Loucy (cell line): ENCODE data around the gene SPTY2D1.
"Not testable (repeated sequence)": the region's sequence is repeated elsewhere in the genome, so short reads cannot be mapped to it uniquely, and the experiment has no call there.

Experiments
- H2AFZ ChIP-seq: fragments of 200-600 bp; sonication (generic); 2 replicates; pipeline ENCODE4 v1.6.0; 2016; ENCODE audit warnings: antibody characterized with exemption, mild to moderate bottlenecking, low read length, moderate library complexity
- H3F3A ChIP-seq: fragments of 200-600 bp; 2 replicates; pipeline ENCODE4 v1.6.0; 2016; ENCODE audit warnings: antibody characterized with exemption, low read depth, mild to moderate bottlenecking
- H3K27me3 ChIP-seq: fragments of 200-600 bp; sonication (generic); 2 replicates; pipeline ENCODE4 v1.6.1; 2014; ENCODE audit warnings: low read length, mild to moderate bottlenecking; ENCODE audit not compliant: insufficient read depth, poor library complexity, severe bottlenecking
- H3K36me3 ChIP-seq: fragments of 200-600 bp; sonication (generic); 2 replicates; pipeline ENCODE4 v1.6.1; 2016; ENCODE audit warnings: low read length; ENCODE audit not compliant: insufficient read depth
- H3K4me1 ChIP-seq: fragments of 200-600 bp; sonication (generic); 2 replicates; pipeline ENCODE4 v1.5.1; 2014; ENCODE audit warnings: low read length, mild to moderate bottlenecking; ENCODE audit not compliant: insufficient read depth, poor library complexity, severe bottlenecking
- H3K4me2 ChIP-seq: fragments of 200-600 bp; sonication (generic); 2 replicates; pipeline ENCODE4 v1.6.0; 2014; ENCODE audit warnings: antibody characterized with exemption, low read length, low read depth, mild to moderate bottlenecking; ENCODE audit not compliant: poor library complexity, severe bottlenecking
- H3K4me3 ChIP-seq: fragments of 200-600 bp; sonication (generic); 2 replicates; pipeline ENCODE4 v1.5.1; 2014; ENCODE audit warnings: low read length, mild to moderate bottlenecking, mixed read lengths; ENCODE audit not compliant: poor library complexity, severe bottlenecking
- H3K79me2 ChIP-seq: fragments of 200-600 bp; sonication (generic); 2 replicates; pipeline ENCODE4 v1.6.1; 2014; ENCODE audit warnings: low read length; ENCODE audit not compliant: insufficient read depth
- H3K9ac ChIP-seq: fragments of 200-600 bp; sonication (generic); 2 replicates; pipeline ENCODE4 v1.6.0; 2014; ENCODE audit warnings: mild to moderate bottlenecking, low read depth, low read length, moderate library complexity; ENCODE audit not compliant: poor library complexity, severe bottlenecking
- H3K9me2 ChIP-seq: fragments of 200-600 bp; sonication (generic); replicated peaks from 2 replicates; pipeline ENCODE4 v1.6.1; 2016; ENCODE audit warnings: low read depth, low read length, mixed read lengths
- H3K9me3 ChIP-seq: fragments of 200-600 bp; sonication (generic); 2 replicates; pipeline ENCODE4 v1.6.1; 2014; ENCODE audit warnings: mild to moderate bottlenecking, antibody characterized with exemption, low read length, low read depth; ENCODE audit not compliant: insufficient read depth
- H4K20me1 ChIP-seq: fragments of 200-600 bp; sonication (generic); 2 replicates; pipeline ENCODE4 v1.6.0; 2014; ENCODE audit warnings: antibody characterized with exemption, low read length, mild to moderate bottlenecking; ENCODE audit not compliant: insufficient read depth, poor library complexity, severe bottlenecking
- EZH2phosphoT487 ChIP-seq: fragments of 200-600 bp; IDR thresholded peaks from 2 replicates; pipeline ENCODE4 v1.6.1; 2018; ENCODE audit warnings: antibody characterized with exemption, mild to moderate bottlenecking, moderate library complexity, borderline replicate concordance
- TF ChIP-seq, protein P1 (sequence below): fragments of 200-600 bp; sonication (generic); conservative IDR thresholded peaks from 2 replicates; pipeline ENCODE4 v1.5.1; 2014; ENCODE audit warnings: mild to moderate bottlenecking, antibody characterized with exemption, low read length

Gene SPTY2D1

DNA sequence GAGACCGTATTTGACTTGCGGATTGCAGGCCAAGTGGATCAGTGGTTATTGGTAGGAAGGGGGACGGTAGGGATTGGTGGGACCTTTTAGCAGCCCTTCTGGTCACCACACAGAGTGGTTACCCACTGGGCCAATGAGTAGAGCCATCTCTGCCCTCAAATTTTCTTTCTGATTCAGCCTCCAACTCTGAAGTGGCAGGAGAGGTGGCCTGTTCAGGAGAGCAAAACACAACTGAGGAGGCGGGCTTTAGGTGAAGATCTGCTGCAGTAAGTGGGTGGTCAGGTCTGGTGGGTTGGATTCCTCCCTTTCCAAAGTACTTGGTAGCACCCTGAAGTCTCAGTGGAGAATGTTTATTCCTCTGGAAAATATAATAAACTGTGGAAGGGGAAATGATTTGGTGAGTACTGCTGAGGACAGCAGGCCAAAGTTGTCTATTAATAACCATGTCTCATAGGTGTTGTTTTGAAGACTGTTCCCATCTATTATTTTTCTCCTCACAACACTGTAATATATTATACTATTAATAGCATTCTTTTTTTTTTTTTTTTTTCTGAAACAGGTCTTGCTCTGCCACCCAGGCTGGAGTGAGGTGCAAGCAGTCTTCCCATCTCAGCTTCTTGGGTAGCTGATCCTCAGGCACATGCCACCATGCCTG is 33.1 kb downstream of the SPTY2D1 start:
- H4K20me1 ChIP-seq: no peaks in the 10 kb centered on the region
- H3K9me2 ChIP-seq: no peaks in the 10 kb centered on the region
- H3K4me2 ChIP-seq: no peak overlapping the region
- no peak overlapping the region for H3K9ac ChIP-seq
- H2AFZ ChIP-seq: no peak overlapping the region
- H3K79me2 ChIP-seq: no peaks in the 10 kb centered on the region
- no peaks in the 10 kb centered on the region for H3K27me3 ChIP-seq
- TF ChIP-seq, protein P1, sequence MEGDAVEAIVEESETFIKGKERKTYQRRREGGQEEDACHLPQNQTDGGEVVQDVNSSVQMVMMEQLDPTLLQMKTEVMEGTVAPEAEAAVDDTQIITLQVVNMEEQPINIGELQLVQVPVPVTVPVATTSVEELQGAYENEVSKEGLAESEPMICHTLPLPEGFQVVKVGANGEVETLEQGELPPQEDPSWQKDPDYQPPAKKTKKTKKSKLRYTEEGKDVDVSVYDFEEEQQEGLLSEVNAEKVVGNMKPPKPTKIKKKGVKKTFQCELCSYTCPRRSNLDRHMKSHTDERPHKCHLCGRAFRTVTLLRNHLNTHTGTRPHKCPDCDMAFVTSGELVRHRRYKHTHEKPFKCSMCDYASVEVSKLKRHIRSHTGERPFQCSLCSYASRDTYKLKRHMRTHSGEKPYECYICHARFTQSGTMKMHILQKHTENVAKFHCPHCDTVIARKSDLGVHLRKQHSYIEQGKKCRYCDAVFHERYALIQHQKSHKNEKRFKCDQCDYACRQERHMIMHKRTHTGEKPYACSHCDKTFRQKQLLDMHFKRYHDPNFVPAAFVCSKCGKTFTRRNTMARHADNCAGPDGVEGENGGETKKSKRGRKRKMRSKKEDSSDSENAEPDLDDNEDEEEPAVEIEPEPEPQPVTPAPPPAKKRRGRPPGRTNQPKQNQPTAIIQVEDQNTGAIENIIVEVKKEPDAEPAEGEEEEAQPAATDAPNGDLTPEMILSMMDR: no peak
- TF ChIP-seq EZH2phosphoT487: no peak
- no peaks in the 10 kb centered on the region for H3K9me3 ChIP-seq
- no peaks in the 10 kb centered on the region for H3K36me3 ChIP-seq
- H3K4me3 ChIP-seq: no peak overlapping the region
- no peaks in the 10 kb centered on the region for H3K4me1 ChIP-seq
- no peaks in the 10 kb centered on the region for H3F3A ChIP-seq

DNA sequence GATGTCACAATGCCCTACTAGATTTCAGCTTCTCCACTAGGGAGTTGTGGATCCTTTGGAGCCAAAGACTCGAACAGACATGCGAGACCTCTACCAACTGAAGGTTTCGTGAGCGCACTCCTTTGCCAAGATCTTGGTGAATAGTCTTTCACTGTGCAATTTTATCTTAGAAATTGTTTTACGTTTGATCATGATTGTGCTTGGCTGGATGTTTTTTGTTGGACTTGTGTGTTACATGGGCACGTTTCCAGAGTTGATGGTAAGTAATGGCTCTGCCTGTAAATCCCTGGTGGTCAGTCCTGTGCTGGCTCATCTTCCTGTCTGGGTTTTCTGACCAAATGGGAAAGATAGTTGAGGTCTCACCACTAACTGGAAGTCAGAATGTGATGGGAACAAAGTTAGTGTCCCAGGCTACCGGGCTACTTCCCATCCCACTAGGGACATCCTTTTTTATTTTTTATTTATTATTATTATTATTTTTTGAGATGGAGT is 34.4 kb downstream of the SPTY2D1 start, which contains the start of gene MISFA:
TSS of gene MISFA (plus strand) at position 51 of the 492 bp plus-strand sequence. CDS start at position 191, 140 bp downstream.
- no peak within 1 kb of the TSS for H3K4me3 ChIP-seq
- H3K27me3 ChIP-seq: no peaks in the 10 kb centered on the region
- H3F3A ChIP-seq: no peaks in the 10 kb centered on the region
- H3K4me1 ChIP-seq: no peaks in the 10 kb centered on the region
- no peaks in the 10 kb centered on the region for H3K9me2 ChIP-seq
- H3K79me2 ChIP-seq: no peaks in the 10 kb centered on the region
- no peaks in the 10 kb centered on the region for H4K20me1 ChIP-seq
- H2AFZ ChIP-seq: no peak within 1 kb of the TSS
- no peak within 1 kb of the TSS for H3K9ac ChIP-seq
- no peaks in the 10 kb centered on the region for H3K9me3 ChIP-seq
- no peak for TF ChIP-seq EZH2phosphoT487
- TF ChIP-seq, protein P1: no peak
- no peak within 1 kb of the TSS for H3K4me2 ChIP-seq
- H3K36me3 ChIP-seq: no peaks in the 10 kb centered on the region

DNA sequence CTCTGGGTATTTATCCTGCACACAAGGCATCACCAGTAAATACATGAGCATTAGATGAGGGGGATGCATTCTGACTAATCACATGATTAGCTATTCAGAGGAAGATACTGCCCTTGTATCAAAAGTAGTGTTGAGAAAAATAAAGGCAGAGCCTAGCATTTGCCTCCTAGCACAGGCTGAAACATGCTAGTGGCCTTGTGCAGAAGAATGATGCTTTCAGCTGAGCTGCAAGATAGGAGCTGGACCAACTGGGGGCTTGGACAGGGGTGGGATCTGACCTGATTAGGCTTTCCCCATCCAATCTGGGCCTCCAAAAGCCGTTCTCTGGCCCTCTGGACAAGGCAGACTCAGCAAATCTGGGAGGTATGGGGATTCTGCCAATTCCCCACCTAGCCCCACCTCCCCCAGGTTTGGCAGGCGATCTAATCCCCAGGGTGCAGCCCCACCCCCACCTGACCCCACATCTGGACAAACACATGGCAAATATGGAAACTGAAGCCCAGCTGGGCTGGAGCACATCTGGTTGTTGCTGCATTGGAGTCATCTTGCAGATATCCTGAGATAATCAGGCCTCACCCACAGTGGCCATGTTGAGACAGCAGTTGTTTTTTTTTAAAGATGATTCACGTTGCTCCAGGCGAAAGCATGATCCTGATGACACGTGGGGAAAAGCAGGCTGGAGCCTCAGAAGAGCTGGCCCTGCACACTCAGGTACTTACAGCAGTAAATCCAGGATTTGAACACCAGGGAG is 39.0 kb downstream of the SPTY2D1 start:
- H3F3A ChIP-seq: 0 out of 2 replicates have a peak, but pooled peaks cover 4% of the 10 kb centered on the region
- H2AFZ ChIP-seq: no peak overlapping the region
- no peaks in the 10 kb centered on the region for H4K20me1 ChIP-seq
- no peaks in the 10 kb centered on the region for H3K9me3 ChIP-seq
- no peaks in the 10 kb centered on the region for H3K79me2 ChIP-seq
- TF ChIP-seq, protein P1: no peak
- no peak for TF ChIP-seq EZH2phosphoT487
- H3K4me1 ChIP-seq: peaks cover 8% of the 10 kb centered on the region
- no peak overlapping the region for H3K4me3 ChIP-seq
- H3K9me2 ChIP-seq: no peaks in the 10 kb centered on the region
- no peak overlapping the region for H3K4me2 ChIP-seq
- no peak overlapping the region for H3K9ac ChIP-seq
- no peaks in the 10 kb centered on the region for H3K27me3 ChIP-seq
- no peaks in the 10 kb centered on the region for H3K36me3 ChIP-seq

DNA sequence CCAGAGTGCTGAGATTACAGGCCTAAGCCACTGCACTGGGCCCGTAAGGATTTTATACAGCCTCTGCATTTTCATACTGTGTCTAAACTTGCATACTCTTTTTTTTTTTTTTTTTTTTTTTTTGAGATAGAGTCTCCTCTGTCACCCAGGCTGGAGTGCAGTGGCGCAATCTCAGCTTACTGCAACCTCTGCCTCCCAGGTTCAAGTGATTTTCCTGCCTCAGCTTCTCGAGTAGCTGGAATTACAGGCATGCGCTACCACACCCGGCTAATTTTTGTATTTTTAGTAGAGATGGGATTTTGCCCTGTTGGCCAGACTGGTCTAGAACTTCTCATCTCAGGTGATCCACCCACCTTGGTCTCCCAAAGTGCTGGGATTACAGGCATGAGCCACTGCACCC is 40.1 kb downstream of the SPTY2D1 start:
- H2AFZ ChIP-seq, H3K4me2 ChIP-seq, H3K27me3 ChIP-seq, H3K9ac ChIP-seq, H3K4me1 ChIP-seq, H3K79me2 ChIP-seq, H3K9me2 ChIP-seq, H3F3A ChIP-seq, H4K20me1 ChIP-seq, H3K9me3 ChIP-seq, H3K4me3 ChIP-seq, H3K36me3 ChIP-seq: not testable (repeated sequence)
